Stimulated activated CD4-positive, alpha-beta T cell treated with anti-CD3 and anti-CD28 coated beads, TNF-alpha, amount 100 ng/mL, for 1 hour (primary cell): ENCODE data around the gene CXCL16.

ENCODE experiments used
- DNase-seq, 3 donors: peaks; one replicate each; pipeline ENCODE4 v3.0.0-alpha.2; 2020; ENCODE audit warnings: low read depth in 3 of 3, low spot score in 1 of 3

CXCL16 gene

DNA sequence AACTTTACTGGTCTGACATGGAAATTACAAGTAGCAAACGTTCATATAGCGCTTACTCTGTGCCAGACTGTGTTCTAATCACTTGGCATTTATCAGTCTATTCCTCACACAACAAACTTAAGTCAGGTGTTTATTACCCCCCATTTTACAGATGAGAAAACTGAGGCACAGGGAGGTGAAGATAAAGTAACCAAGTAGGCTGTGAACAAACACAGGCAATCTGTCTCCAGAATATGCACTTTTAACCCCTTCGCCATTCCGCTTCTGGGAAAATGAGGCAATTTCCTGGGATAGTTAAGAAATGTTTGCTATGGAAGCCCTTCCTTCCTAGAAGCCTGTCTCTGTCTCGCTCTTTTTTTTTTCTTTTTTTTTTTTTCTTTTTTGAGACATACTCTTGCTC lies 12.2 kb upstream of the CXCL16 start:
- no peak for DNase-seq

DNA sequence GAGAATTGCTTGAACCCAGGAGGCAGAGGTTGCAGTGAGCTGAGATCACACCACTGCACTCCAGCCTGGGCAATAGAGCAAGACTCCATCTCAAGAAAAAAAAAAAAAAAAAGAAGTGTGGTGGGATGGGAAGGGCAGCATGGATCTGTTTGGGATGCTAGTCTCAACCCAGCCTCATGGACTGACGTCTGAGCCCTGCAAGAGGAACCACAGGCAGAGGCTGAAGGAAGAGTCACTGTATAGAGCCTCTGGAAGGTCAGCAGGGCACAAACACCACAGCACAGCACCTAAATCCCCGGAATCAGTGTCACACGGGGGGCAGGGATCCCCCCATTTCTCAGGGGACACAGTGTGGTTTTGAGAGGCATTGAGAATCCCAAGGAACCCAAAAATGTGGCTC lies 10.9 kb upstream of the CXCL16 start:
- no peak for DNase-seq

DNA sequence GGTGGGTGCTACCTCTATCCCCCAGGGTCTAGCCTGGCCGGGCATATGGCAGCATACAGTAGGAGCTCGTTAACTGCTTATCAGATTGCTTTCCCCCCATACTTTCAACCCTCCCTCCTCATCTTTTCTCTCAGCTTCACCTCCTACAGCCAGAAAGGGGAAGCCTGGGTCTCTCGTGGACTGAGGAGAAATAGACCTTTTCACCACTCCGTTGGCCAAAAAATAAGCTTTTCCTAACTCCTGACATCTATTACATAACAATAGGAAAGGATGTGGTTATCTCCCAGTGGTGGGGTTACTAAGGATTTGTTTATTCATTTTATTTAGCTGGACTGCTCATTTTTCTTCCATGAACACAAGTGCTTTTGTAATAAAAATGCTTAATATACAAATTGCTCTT lies 9.0 kb upstream of the CXCL16 start:
- DNase-seq: no peak

DNA sequence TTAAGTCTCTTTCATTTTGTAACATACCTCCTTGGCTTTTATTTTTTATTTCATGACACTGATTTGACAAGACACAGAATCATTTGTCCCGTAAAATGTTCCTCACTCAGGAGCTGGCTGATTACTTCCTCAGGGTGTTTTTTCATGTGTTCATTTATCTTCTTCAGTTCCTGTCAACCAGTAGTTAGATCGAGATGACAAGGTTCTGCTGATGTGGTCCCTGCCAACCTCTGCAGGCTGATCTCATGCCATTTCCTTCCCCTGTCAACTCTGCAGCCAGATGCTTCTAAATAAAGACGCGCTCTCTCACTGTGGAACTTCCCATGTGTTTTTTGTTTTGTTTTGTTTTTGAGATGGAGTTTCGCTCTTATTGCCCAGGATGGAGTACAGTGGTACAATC lies 8.1 kb upstream of the CXCL16 start:
- DNase-seq: no peak

DNA sequence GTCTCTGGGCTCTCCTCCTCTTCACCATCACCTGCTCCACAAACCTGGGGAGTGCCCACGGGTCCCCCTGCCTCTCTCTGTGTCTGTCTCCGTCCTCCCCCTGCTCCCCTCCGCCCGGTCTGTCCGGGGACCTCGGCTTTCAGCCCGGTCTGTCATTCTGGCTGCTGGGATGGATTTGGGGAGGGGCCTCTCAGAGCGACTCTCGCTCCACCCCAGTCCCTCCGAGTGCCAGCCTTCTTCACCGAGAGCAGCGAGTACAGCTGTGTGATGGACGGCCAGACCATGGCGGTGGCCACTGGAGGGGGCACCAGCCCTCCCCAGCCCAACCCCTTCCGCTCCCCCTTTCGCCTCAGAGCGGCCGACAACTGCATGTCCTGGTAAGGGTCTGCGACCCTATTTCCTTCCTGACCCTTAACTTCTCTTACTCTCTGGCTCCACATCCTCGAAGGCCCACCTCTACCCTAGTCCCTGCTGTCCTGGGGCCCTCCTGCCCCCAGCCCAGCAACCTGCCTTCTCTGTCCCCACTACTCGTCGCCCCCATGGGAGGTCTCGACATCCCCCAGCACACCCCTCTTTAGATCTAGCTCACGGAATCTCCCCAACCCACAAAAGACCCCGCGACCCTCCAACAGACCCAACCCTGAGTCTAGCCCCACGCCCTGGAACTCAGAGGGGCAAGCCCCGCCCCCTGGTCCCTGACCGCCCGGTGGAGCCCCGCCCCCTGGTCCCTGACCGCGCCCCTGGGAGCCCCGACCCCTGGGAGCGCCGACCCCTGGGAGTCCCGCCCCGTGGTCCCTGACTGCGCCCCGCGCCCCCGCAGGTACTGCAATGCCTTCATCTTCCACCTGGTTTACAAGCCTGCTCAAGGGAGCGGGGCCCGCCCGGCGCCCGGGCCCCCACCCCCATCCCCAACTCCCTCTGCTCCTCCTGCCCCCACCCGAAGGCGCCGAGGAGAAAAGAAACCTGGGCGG lies 5.6 kb upstream of the CXCL16 start:
- no peak for DNase-seq

DNA sequence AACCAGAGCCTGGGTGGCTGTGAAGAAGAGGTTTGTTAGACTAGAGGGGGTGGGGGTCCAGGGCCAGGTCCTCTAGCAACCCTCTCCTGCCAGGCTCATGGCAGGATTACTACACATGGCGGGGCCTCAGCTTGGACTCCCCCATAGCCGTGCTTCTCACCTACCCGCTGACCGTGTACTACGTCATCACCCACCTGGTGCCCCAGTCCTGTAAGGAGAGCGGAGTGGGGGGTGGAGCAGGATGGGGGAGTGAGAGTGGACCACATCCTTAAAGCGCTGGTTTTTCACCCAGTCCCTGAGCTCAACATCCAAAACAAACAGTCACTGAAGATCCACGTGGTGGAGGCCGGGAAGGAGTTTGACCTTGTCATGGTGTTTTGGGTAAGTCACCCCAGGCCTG lies 4.2 kb upstream of the CXCL16 start:
- no peak for DNase-seq

DNA sequence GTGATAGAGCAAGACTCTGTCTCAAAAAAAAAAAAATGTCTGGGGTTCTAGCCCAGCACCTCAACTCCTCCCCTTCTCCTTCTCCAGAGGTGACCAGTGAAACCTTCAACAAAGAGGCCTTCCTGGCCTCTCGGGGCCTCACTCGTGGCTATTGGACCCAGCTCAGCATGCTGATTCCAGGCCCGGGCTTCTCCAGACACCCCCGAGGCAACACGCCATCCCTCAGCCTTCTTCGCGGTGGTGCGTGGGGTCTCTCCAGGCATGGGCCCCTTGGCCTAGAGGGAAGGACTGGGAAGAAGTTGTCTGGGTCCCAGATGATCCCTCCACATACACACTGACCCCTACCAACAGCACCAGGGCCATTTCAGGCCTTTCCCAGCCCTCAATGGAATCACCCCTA lies 3.5 kb upstream of the CXCL16 start:
- DNase-seq: no peak

DNA sequence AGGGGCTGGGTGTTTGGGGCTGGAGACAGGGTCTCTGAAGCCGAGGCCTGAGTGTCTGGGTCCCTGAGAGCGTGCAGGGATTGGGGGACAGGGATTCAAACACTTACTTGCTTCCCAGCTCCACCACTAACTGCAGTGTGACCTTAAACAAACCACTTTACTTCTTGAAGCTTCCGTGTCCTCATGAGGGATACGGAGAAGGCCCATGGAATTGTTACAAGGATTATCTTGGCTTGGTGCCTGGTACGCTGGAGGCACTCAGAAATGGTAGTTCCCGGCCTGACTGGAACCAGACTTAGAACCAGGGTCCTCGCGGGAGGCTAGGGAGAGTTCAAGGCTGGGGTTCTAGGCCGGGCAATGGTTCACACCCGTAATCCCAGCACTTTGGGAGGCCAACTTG lies 2.9 kb upstream of the CXCL16 start:
- DNase-seq: no peak

DNA sequence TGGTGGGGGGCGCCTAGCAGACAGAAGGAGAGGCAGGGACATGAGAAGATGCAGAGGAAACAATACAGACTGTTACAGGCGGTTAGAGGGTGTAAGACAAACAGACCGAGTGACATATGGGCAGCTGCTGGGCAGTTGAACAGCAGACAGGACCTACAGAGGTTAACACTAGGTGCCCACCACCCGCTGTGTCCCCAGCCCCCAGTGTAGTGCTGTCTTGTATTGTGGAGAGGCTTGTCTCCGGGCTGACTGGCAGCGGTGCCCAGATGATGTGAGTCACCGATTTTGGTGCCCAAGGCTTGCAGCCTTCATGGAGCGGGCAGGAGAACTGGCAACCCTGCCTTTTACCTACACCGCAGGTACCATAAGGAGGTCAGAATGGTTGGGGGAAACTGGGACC lies 2.4 kb upstream of the CXCL16 start:
- no peak for DNase-seq

DNA sequence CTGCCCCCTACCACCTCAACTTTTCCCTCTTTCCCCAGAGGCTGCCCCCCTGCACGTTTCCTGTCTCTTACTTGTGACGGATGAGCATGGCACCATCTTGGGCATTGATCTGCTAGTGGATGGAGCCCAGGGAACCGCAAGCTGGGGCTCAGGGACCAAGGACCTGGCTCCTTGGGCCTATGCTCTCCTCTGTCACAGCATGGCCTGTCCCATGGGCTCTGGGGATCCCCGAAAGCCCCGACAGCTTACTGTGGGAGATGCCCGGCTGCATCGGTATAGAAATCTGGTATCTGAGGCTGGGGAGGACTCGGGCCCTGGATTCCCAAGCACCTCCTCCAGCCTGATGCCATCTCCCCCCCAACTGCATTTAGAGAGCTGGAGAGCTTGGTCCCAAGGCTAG lies 1.8 kb upstream of the CXCL16 start:
- no peak for DNase-seq

DNA sequence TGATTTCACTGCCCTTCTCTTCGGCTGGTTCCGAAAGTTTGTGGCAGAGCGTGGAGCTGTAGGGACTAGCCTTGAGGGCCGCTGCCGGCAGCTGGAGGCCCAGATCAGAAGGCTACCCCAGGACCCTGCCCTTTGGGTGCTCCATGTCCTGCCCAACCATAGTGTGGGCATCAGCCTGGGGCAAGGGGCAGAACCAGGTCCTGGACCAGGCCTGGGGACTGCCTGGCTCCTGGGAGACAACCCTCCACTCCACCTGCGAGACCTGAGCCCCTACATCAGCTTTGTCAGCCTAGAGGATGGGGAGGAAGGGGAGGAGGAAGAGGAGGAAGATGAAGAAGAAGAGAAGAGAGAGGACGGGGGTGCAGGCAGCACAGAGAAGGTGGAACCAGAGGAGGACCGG lies 856 bp upstream of the CXCL16 start:
- no peak for DNase-seq

DNA sequence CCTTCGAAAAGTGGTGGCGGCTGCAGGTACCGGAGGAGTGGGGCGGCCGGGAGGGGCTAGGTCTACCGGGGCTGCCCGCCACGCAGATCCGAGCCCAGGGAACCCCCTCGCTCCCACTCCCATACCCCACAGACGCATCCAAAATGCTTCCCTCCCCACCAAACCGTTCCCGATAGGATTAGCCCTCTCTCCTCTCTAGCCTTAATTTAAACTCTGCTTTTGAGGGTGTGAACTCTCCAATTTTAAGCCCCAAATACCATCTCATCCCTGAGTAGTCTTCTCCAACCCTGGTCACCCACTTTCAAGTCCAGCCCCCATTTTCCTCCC lies 260 bp upstream of the CXCL16 start:
- DNase-seq: no peak

DNA sequence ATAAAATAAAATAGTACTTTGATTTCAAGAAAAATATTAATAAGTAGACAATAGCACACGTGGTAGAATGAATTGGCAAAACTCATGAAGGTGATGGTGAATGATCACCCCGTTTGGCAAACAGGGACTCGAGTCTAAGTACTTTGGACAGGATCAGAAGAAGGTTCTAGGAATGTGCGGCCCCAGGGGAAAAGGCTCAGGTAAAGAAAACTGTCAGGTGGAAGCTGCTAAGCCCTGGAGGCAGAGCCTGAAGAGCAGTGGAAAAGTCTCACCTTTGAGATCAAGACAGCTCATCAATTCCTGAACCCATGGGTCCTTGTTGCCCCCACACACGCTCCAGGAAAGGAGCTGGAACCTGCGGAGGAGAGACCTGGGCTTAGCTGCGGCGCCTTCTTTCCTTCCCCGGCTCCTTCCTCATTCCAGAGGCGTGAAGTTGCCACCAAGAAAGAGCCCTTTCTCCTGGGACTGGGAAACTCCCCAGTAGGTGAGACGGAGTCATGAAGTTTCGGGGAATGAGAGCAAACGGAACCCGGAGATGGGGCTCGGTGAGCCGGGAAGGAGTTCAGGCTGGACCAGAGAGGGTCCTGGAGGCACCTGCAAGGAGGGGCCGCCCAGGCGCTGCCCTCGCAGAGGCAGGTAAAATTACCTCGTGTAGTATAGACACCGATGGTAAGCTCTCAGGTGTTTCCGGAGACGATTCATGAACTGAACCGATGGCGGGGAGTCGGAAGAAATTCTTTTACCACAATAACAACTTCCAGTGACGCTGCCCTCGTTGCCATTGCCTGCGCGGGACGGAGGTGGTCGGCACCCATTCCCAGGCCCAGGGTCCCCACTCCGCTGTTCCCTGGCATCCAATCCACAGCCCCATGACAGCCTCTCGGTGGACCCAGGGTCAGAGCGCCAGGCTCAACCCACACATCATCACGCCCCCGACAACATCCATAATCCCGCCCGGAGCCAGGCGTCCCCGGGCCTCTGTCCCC lies 1.3 kb downstream of the CXCL16 start:
- DNase-seq: no peak

DNA sequence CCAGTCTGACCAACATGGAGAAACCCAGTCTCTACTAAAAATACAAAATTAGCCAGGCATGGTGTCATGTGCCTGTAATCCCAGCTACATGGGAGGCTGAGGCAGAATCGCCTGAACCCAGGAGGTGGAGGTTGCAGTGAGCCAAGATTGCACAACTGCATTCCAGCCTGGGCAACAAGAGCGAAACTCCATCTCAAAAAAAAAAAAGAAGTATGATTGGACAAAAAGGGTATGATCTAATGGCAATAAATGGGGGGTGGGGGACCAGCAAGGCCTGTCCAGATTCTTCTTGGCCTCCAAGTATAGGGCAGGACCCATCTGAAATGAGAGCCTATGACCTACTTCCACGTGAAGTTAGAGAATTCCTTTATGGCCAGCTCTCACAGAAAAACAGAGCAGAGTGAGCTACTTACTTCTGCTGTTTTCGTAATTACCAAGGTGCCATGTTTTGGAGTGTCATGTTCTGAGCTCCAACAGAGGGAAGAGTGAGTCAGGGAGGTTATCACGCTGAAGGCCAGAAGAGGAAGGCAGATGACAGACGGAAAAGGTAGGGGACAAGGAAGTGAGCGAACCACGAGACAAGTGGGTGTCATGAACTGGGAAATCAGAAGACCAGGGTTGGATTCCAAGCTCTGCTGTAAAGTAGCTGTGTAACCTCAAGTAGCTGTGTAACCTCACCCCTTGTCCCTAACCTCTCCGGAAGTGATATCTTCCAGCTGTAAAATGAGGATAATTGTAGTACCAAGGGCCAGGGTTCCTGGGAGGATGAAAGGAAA lies 3.7 kb downstream of the CXCL16 start:
- no peak for DNase-seq

DNA sequence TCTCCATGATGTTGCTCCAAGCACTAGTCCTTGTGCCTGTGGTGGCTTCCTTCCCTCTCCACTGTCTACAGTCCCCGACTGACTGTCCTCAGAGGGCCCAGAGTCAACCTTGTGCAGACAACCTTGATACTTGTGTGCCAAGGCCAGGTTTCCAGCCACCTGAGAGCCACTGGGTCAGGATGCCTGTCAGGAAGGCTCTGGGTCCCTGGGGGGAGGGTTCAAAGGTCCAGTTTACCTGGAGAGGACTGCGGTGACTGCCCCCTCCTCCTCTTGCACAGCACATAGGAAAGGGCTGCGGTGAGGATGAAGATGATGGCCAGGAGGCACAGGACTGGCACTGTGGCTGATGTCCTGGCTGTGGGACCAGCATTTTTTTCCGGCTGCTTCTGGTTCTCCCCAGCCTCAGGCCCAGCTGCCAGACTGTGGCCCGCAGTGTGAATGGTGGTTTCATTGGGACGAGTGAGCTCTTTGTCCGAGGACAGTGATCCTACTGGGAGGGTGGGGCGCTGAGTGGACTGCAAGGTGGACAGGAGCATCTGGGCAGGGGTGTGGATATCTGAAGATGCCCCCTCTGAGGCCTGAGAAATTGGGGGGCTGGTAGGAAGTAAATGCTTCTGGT lies 4.8 kb downstream of the CXCL16 start:
- DNase-seq: no peak

DNA sequence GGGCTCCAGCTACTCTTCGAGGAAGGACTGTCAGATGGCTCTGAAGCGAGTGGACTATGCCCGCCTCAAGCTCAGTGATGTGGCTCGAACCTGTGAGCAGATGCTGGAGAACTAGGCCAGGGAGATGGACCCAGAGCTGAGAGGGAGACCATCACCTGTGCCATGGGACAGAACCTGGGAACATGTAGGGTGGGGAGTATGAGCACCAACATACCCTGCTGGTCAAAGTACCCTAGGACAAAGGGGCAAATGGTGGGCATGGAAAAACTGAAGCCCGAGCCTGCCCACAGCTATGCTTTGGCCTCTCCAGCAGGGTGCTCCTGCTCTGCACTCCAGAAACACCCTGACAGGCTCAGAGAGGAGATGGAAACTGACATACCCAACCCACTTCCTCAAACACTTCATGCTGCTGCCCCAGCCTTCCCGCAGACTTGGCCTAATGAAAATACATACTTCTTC lies 6.6 kb downstream of the CXCL16 start:
- DNase-seq: no peak

DNA sequence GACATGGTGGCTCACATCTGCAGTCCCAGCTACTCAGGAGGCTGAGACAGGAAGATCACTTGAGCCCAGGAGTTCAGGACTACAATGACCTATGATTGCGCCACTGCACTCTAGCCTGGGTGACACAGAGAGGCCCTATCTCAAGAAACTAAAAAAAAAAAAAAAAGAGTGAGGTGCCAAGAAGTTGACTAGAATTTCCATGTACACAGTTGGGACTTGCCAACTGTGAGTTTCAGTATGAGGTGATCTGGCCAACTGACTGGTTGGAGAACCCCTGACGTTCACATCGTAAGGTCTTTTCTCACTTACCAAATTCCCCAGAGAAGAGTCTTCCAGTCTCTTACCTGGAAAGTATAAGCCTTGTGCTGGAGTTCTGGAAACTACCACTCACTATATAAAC lies 11.6 kb downstream of the CXCL16 start:
- DNase-seq: no peak

DNA sequence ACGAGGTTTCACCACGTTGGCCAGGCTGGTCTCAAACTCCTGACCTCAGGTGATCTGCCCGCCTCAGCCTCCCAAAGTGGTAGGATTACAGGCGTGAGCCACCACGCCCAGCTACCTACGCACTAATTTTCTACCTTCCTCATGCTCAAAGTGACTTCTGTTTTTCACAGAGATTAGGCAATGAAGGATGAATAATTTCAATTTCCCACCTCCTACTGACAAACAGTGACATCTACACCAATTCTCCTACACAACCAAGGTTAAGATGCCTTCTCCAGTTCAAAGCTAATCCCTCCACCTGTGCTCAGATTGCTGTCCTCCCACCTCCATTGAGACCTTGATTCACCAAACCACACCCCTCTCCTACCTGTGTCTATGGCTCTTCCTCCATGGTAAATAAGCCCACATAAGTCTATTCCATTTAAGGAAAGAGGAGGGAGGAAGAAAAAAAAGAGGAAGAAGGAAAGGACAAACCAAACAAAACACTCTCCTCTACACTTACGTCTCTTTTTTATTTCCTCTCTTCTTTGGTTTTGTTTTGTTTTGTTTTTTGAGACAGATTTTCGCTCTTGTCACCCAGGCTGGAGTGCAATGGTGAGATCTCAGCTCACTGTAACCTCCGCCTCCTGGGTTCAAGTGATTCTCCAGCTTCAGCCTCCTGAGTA lies 13.9 kb downstream of the CXCL16 start:
- DNase-seq: no peak

DNA sequence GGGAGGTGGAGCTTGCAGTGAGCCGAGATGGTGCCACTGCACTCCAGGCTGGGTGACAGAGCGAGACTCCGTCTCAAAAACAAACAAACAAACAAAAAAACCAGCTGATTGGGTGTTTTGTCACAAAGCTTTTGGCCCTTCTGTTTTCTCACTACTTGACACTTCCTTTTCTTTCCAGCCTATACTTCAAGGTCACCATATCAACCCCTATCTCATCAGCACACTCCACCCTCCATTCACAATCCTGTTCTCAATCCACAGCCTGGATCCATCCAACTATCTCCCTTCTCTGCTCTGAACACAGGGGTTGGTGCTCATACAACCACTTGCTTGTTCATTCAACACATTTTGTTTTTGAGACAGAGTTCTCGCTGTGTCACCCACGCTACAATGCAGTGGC lies 15.1 kb downstream of the CXCL16 start:
- DNase-seq: no peak

DNA sequence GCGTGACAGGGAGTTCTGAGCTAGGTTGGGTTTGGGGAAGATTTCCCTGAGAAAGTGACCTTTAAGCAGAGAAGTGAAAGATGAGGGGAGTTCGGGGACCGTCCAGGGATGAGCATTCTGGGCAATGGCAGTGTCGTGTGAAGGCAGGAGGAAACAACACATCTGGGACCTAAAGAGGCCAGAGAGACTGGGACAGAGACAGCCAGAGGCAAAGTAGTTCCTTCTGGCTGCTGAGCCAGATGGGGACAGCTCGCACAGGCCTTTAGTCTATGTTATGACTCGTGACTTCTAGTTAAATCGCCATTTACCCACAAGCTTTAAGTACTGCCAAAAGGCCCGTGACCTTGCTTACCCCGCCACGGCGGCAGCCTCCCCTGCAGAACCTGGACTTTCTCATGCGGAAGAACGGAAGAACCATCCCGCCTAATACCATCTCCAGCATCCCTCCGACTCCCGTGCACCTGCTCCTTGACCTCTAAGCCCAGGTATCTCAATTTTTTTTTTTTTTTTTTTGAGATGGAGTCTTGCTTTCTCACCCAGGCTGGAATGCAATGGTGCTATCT lies 17.0 kb downstream of the CXCL16 start:
- DNase-seq: no peak
